Liver (tissue), 9 donors: Measurements from ENCODE around the gene MIER1. TPM values are rescaled to one million over a fixed set of nuclear protein-coding genes. Genes with fewer than 3 reads are reported as not detected.
"Not testable (repeated sequence)": the region's sequence is repeated elsewhere in the genome, so short reads cannot be mapped to it uniquely, and the experiment has no call there.

ENCODE experiments used
- DNase-seq: peaks from one replicate; pipeline ENCODE4 v3.0.0-alpha.2; 2017; ENCODE audit warnings: low spot score
- H3K27ac ChIP-seq, 2 donors: one replicate each; pipeline ENCODE4 v1.7.0; 2013; ENCODE audit warnings: inconsistent platforms in 2 of 2, low read length in 2 of 2, control low read depth in 1 of 2, low read depth in 1 of 2, mild to moderate bottlenecking in 1 of 2
- H3K27me3 ChIP-seq, 4 donors: one replicate each; pipeline versions ENCODE4 v1.6.1 to v1.7.0; 2013; ENCODE audit warnings: low read length in 3 of 4, inconsistent platforms in 1 of 4, mild to moderate bottlenecking in 1 of 4, moderate library complexity in 1 of 4; ENCODE audit not compliant: control insufficient read depth in 4 of 4, insufficient read depth in 4 of 4
- H3K36me3 ChIP-seq, 4 donors: one replicate each; pipeline versions ENCODE4 v1.6.1 to v1.7.0; 2013; ENCODE audit warnings: low read length in 3 of 4, mild to moderate bottlenecking in 3 of 4, low read depth in 1 of 4, moderate library complexity in 1 of 4; ENCODE audit not compliant: control insufficient read depth in 4 of 4, insufficient read depth in 3 of 4
- H3K4me1 ChIP-seq, 4 donors: one replicate each; pipeline versions ENCODE4 v1.6.1 to v1.7.0; 2013; ENCODE audit warnings: low read length in 3 of 4, mild to moderate bottlenecking in 3 of 4, moderate library complexity in 1 of 4; ENCODE audit not compliant: control insufficient read depth in 4 of 4, insufficient read depth in 4 of 4
- H3K4me3 ChIP-seq, 3 donors: one replicate each; pipeline versions ENCODE4 v1.6.1 to v1.7.0; 2013; ENCODE audit warnings: low read length in 3 of 3, control low read depth in 1 of 3, low read depth in 1 of 3, mild to moderate bottlenecking in 1 of 3
- H3K9ac ChIP-seq, 2 donors: one replicate each; pipeline ENCODE4 v1.7.0; 2013; ENCODE audit warnings: low read length in 2 of 2, mild to moderate bottlenecking in 2 of 2, moderate library complexity in 2 of 2, control low read depth in 1 of 2, low read depth in 1 of 2
- H3K9me3 ChIP-seq, 4 donors: one replicate each; pipeline versions ENCODE4 v1.6.1 to v1.7.0; 2013; ENCODE audit warnings: low read length in 3 of 4; ENCODE audit not compliant: control insufficient read depth in 4 of 4
- ATF3 ChIP-seq: IDR thresholded peaks from 2 replicates; pipeline ENCODE4 v1.6.1; 2016; ENCODE audit warnings: antibody characterized with exemption
- CTCF ChIP-seq: fragments of 150-350 bp; IDR thresholded peaks from 2 replicates; pipeline ENCODE4 v1.5.1; 2017; ENCODE audit warnings: improper control_type of control experiment, low read depth, low read length; ENCODE audit not compliant: missing input control
- EGR1 ChIP-seq, 2 donors: IDR thresholded peaks; 2 replicates each; pipeline ENCODE4 v1.6.1; 2016 to 2018; ENCODE audit warnings: antibody characterized with exemption in 2 of 2, low read depth in 2 of 2
- FOXA1 ChIP-seq: IDR thresholded peaks from 2 replicates; pipeline ENCODE4 v1.6.1; 2016; ENCODE audit warnings: antibody characterized with exemption
- FOXA2 ChIP-seq: IDR thresholded peaks from 2 replicates; pipeline ENCODE4 v1.6.1; 2016; ENCODE audit warnings: antibody characterized with exemption
- GABPA ChIP-seq, 2 donors: IDR thresholded peaks in 1 of 2; conservative IDR thresholded peaks in 1 of 2; 2 replicates each; pipeline ENCODE4 v1.6.1; 2016; ENCODE audit warnings: antibody characterized with exemption in 2 of 2, mild to moderate bottlenecking in 1 of 2, moderate library complexity in 1 of 2
- HNF4A ChIP-seq, 2 donors: conservative IDR thresholded peaks; 2 replicates each; pipeline ENCODE4 v1.6.1; 2016; ENCODE audit warnings: antibody characterized with exemption in 2 of 2, mild to moderate bottlenecking in 2 of 2
- HNF4G ChIP-seq: IDR thresholded peaks from 2 replicates; pipeline ENCODE4 v1.6.1; 2016; ENCODE audit warnings: antibody characterized with exemption
- JUND ChIP-seq, 2 donors: IDR thresholded peaks; 2 replicates each; pipeline ENCODE4 v1.6.1; 2016; ENCODE audit warnings: antibody characterized with exemption in 2 of 2
- MAX ChIP-seq: IDR thresholded peaks from 2 replicates; pipeline ENCODE4 v1.6.1; 2016; ENCODE audit warnings: antibody characterized with exemption
- NR2F2 ChIP-seq: IDR thresholded peaks from 2 replicates; pipeline ENCODE4 v1.6.1; 2016; ENCODE audit warnings: antibody characterized with exemption
- RAD21 ChIP-seq, 2 donors: IDR thresholded peaks; 2 replicates each; pipeline ENCODE4 v1.6.1; 2016; ENCODE audit warnings: antibody characterized with exemption in 2 of 2, mild to moderate bottlenecking in 2 of 2
- REST ChIP-seq: IDR thresholded peaks from 2 replicates; pipeline ENCODE4 v1.6.1; 2016; ENCODE audit warnings: antibody characterized with exemption, mild to moderate bottlenecking
- SP1 ChIP-seq: IDR thresholded peaks from 2 replicates; pipeline ENCODE4 v1.6.1; 2018; ENCODE audit warnings: antibody characterized with exemption, mild to moderate bottlenecking
- TAF1 ChIP-seq: conservative IDR thresholded peaks from 2 replicates; pipeline ENCODE4 v1.6.1; 2016; ENCODE audit warnings: antibody characterized with exemption, mild to moderate bottlenecking
- YY1 ChIP-seq: IDR thresholded peaks from 2 replicates; pipeline ENCODE4 v1.6.1; 2016; ENCODE audit warnings: antibody characterized with exemption, mild to moderate bottlenecking
- WGBS: extraction: QIAGEN DNeasy Blood & Tissue Kit; methylation state at CpG from one replicate; pipeline ENCODE4 v1.1.7; 2013; 5-methylcytosine and 5-hydroxymethylcytosine counted together
- polyA plus RNA-seq, 2 donors: library from polyadenylated mRNA; stranded (reverse) in 1 of 2; unstranded in 1 of 2; fragments of 200-250 nt in 1 of 2; fragments of >200 nt in 1 of 2; fragmentation: Nextera tagmentation in 1 of 2; extraction: Ambion mirVana in 1 of 2; gene quantifications; one replicate each; pipeline versions ENCODE4 v1.2.1 to v1.2.3, GENCODE V29; 2013 to 2015
- total RNA-seq, 2 donors: library from RNA; depleted of rRNA; stranded (reverse); fragments of >200 nt; gene quantifications; one replicate each; pipeline ENCODE4 v1.2.3, GENCODE V29; 2014
- donor health status: healthy.
- donor health status: healthy.
- donor health status: healthy.
- donor health status: healthy.
- donor health status: healthy.

The MIER1 gene
- total and polyA plus RNA-seq, 4 donors, result 7.3 to 23.2 (median 16.6) TPM

- TF ChIP-seq GABPA (IDR thresholded peaks at IDR 0.05 in 1 of 2, conservative IDR thresholded peaks at IDR 0.05 in 1 of 2) (no peak), YY1 (no peak)
- 92% methylated on average over 4 of the region's 4 CpGs for WGBS
- Histone ChIP-seq H3K9me3 (no peaks in the 10 kb centered on the region), H3K4me3 (no peak overlapping the region), H3K4me1 (no peaks in the 10 kb centered on the region), H3K9ac (no peak overlapping the region), H3K27ac (no peak overlapping the region), H3K27me3 (no peaks in the 10 kb centered on the region), H3K36me3 (peaks cover 3 to 21% (median 17%) of the 10 kb centered on the region in 4 donors)
- no peak for DNase-seq
Observed at GRCh38 chr1:66954208-66954607, 29.4 kb downstream of the MIER1 start.

- H3K36me3 ChIP-seq, result peaks cover 0 to 29% (median 15%) of the 10 kb centered on the region in 4 donors
Observed at GRCh38 chr1:66957938-66958337, 33.1 kb downstream of the MIER1 start.

GRCh38 chr1:66966188-66966873 lies 41.5 kb downstream of the MIER1 start:
- DNase-seq, H3K9me3 ChIP-seq, H3K27ac ChIP-seq, H3K4me1 ChIP-seq, H3K27me3 ChIP-seq, H3K9ac ChIP-seq, H3K4me3 ChIP-seq: not testable (repeated sequence)
- WGBS, result 97% methylated on average over 7 of the region's 7 CpGs
- H3K36me3 ChIP-seq, result peaks cover 0 to 31% (median 23%) of the 10 kb centered on the region in 4 donors

More at GRCh38 chr1:66957938-66958337, 33.1 kb downstream of the MIER1 start:
- Histone ChIP-seq H3K4me3 (no peak overlapping the region), H3K9me3 (no peaks in the 10 kb centered on the region), H3K4me1 (no peaks in the 10 kb centered on the region), H3K9ac (no peak overlapping the region), H3K27ac (no peak overlapping the region), H3K27me3 (no peaks in the 10 kb centered on the region)
- no peak for DNase-seq
- 96% methylated on average over 3 of the region's 3 CpGs for WGBS
- TF ChIP-seq HNF4A (conservative IDR thresholded peaks at IDR 0.05), result no peak
- TF ChIP-seq CTCF, result no peak
- TF ChIP-seq REST, result no peak
- no peak for TF ChIP-seq NR2F2
- TF ChIP-seq RAD21 (IDR thresholded peaks at IDR 0.05), result no peak
- no peak for TF ChIP-seq JUND (IDR thresholded peaks at IDR 0.05)
- no peak for TF ChIP-seq YY1
- TF ChIP-seq FOXA1, result no peak
- TF ChIP-seq EGR1 (IDR thresholded peaks at IDR 0.05; ENCODE audit: low read depth in 2 of 2), result no peak
- TF ChIP-seq GABPA (IDR thresholded peaks at IDR 0.05 in 1 of 2, conservative IDR thresholded peaks at IDR 0.05 in 1 of 2), result no peak
- TF ChIP-seq TAF1, result no peak
- no peak for TF ChIP-seq MAX
- no peak for TF ChIP-seq HNF4G
- TF ChIP-seq ATF3, result no peak
- TF ChIP-seq FOXA2, result no peak
- no peak for TF ChIP-seq SP1
